Nephron (organoid): Measurements from ENCODE around the gene YOD1.

ENCODE experiments used
- H3K27ac Mint-ChIP-seq, 3 experiments: 2 replicates each; pipeline ENCODE4 v1.8.0; 2020; ENCODE audit warnings: mixed read lengths in 3 of 3, mild to moderate bottlenecking in 2 of 3, moderate library complexity in 1 of 3
- H3K27me3 Mint-ChIP-seq: 2 replicates; pipeline ENCODE4 v1.8.0; 2021; ENCODE audit warnings: low read depth, mild to moderate bottlenecking, moderate library complexity, mixed read lengths
- H3K36me3 Mint-ChIP-seq: 2 replicates; pipeline ENCODE4 v1.8.0; 2020; ENCODE audit warnings: low read depth, mixed read lengths
- H3K4me1 Mint-ChIP-seq: 2 replicates; pipeline ENCODE4 v1.8.0; 2020; ENCODE audit warnings: mixed read lengths
- H3K4me3 Mint-ChIP-seq, 3 experiments: 2 replicates each; pipeline ENCODE4 v1.8.0; 2020; ENCODE audit warnings: mild to moderate bottlenecking in 3 of 3, mixed read lengths in 3 of 3, moderate library complexity in 2 of 3
- H3K9me3 Mint-ChIP-seq: 2 replicates; pipeline ENCODE4 v1.8.0; 2020; ENCODE audit warnings: mixed read lengths
- CTCF ChIP-seq, 3 experiments: fragments of 200-600 bp; sonication (generic); IDR thresholded peaks; one replicate each; pipeline ENCODE4 v1.5.0; 2021; ENCODE audit warnings: antibody characterized with exemption in 3 of 3; ENCODE audit not compliant: unreplicated experiment in 3 of 3

YOD1 gene

GRCh38 chr1:207051191-207051943 is at the start of gene YOD1:
YOD1 (minus strand) TSS chr1:207051208; CDS start chr1:207051030, 178 bp downstream.
- peak within 1 kb of the TSS; percentile 90 to 99 (median 99) for H3K27ac Mint-ChIP-seq
- H3K4me3 Mint-ChIP-seq = peak within 1 kb of the TSS; percentile 96 to 100 (median 98)
- TF ChIP-seq CTCF (IDR thresholded peaks at IDR 0.05; ENCODE audit: unreplicated experiment in 3 of 3) = no peak
- H3K9me3 Mint-ChIP-seq = no peaks in the 10 kb centered on the region
- peaks cover 20% of the 10 kb centered on the region for H3K36me3 Mint-ChIP-seq
- H3K27me3 Mint-ChIP-seq = no peaks in the 10 kb centered on the region
- peaks cover 57% of the 10 kb centered on the region for H3K4me1 Mint-ChIP-seq

- H3K4me1 Mint-ChIP-seq = peaks cover 5% of the 10 kb centered on the region
- peaks cover 3% of the 10 kb centered on the region for H3K9me3 Mint-ChIP-seq
- TF ChIP-seq CTCF (IDR thresholded peaks at IDR 0.05; ENCODE audit: unreplicated experiment in 3 of 3) = no peak
- no peak overlapping the region for H3K4me3 Mint-ChIP-seq
- H3K27ac Mint-ChIP-seq = no peak overlapping the region
- H3K27me3 Mint-ChIP-seq = no peaks in the 10 kb centered on the region
- H3K36me3 Mint-ChIP-seq = no peaks in the 10 kb centered on the region
These were observed 46.9 kb upstream of the YOD1 start for GRCh38 chr1:207097871-207098324.

- no peak overlapping the region for H3K27ac Mint-ChIP-seq
- TF ChIP-seq CTCF (IDR thresholded peaks at IDR 0.05; ENCODE audit: unreplicated experiment in 3 of 3) = no peak
- no peaks in the 10 kb centered on the region for H3K4me1 Mint-ChIP-seq
- H3K27me3 Mint-ChIP-seq = peaks cover 4% of the 10 kb centered on the region
- no peak overlapping the region for H3K4me3 Mint-ChIP-seq
- H3K36me3 Mint-ChIP-seq = no peaks in the 10 kb centered on the region
- H3K9me3 Mint-ChIP-seq = peaks cover 3% of the 10 kb centered on the region
These were observed 42.9 kb upstream of the YOD1 start for GRCh38 chr1:207093944-207094343.

GRCh38 chr1:207091200-207091908 is 40.3 kb upstream of the YOD1 start:
- Mint-ChIP-seq H3K27ac (no peak overlapping the region), H3K27me3 (peaks cover 4% of the 10 kb centered on the region), H3K9me3 (no peaks in the 10 kb centered on the region), H3K4me3 (no peak overlapping the region), H3K36me3 (no peaks in the 10 kb centered on the region), H3K4me1 (peaks cover 7% of the 10 kb centered on the region)
- no peak for TF ChIP-seq CTCF (IDR thresholded peaks at IDR 0.05; ENCODE audit: unreplicated experiment in 3 of 3)

GRCh38 chr1:207089627-207090355 is 38.8 kb upstream of the YOD1 start:
- H3K36me3 Mint-ChIP-seq = no peaks in the 10 kb centered on the region
- TF ChIP-seq CTCF (IDR thresholded peaks at IDR 0.05; ENCODE audit: unreplicated experiment in 3 of 3) = no peak

More at GRCh38 chr1:207089627-207090355, 38.8 kb upstream of the YOD1 start:
- Mint-ChIP-seq H3K27ac (no peak overlapping the region), H3K4me1 (peaks cover 13% of the 10 kb centered on the region), H3K4me3 (no peak overlapping the region), H3K27me3 (peaks cover 6% of the 10 kb centered on the region), H3K9me3 (no peaks in the 10 kb centered on the region)
